Chondrocyte (in vitro differentiated cells): ENCODE data around the gene ZNF160. TPM values are rescaled to one million over a fixed set of nuclear protein-coding genes. Genes with fewer than 3 reads are reported as not detected.

Experiments used
- DNase-seq: peaks from one replicate; pipeline ENCODE4 v3.0.0; 2021; ENCODE audit warnings: mixed read lengths, low spot score
- H3K27ac Mint-ChIP-seq: one replicate; pipeline ENCODE4 v1.8.0; 2021; ENCODE audit warnings: mild to moderate bottlenecking, moderate library complexity, mixed read lengths; ENCODE audit not compliant: unreplicated experiment
- H3K27me3 Mint-ChIP-seq: 2 replicates; pipeline ENCODE4 v1.8.0; 2021; ENCODE audit warnings: low read depth, mixed read lengths
- H3K36me3 Mint-ChIP-seq: 2 replicates; pipeline ENCODE4 v1.8.0; 2021; ENCODE audit warnings: low read depth, mixed read lengths
- H3K4me1 Mint-ChIP-seq: 2 replicates; pipeline ENCODE4 v1.8.0; 2021; ENCODE audit warnings: low read depth, mild to moderate bottlenecking, mixed read lengths
- H3K4me3 Mint-ChIP-seq: one replicate; pipeline ENCODE4 v1.8.0; 2021; ENCODE audit warnings: mild to moderate bottlenecking, moderate library complexity, mixed read lengths; ENCODE audit not compliant: unreplicated experiment
- H3K9me3 Mint-ChIP-seq: 2 replicates; pipeline ENCODE4 v1.8.0; 2021; ENCODE audit warnings: low read depth, mixed read lengths
- total RNA-seq: library from RNA; stranded (reverse); gene quantifications from 3 replicates; pipeline ENCODE4 v1.2.1, GENCODE V29; 2021
- TF ChIP-seq, protein P1 (sequence below): fragments of 200-600 bp; sonication (generic); IDR thresholded peaks from 2 replicates; pipeline ENCODE4 v1.5.0; 2021; ENCODE audit warnings: antibody characterized with exemption, mild to moderate bottlenecking, moderate library complexity

Gene ZNF160
- total RNA-seq, 1 donor from 2014 or later = 23.6 TPM

DNA sequence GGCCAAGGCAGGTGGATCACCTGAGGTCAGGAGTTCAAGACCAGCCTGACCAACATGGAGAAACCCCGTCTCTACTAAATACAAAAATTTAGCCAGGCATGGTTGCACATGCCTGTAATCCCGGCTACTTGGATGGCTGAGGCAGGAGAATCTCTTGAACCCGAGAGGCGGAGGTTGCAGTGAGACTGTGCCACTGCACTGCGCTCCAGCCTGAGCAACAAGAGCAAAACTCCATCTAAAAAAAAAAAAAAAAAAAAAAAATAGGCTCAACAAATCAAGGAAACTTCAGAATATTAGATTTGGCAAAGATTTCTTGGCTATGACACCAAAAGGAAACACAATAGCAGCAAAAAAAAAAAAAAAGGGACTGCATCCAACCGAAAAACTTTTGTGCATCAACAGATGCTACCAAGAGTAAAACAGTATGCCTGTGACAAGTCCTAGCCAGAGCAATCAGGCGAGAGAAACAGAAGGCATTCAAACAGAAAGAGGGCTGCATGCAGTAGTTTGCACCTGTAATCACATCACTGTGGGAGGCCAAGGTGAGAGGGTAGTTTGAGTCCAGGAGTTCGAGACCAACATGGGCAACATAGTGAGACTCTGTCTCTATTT is 23.8 kb downstream of the ZNF160 start:
- TF ChIP-seq, protein P1, sequence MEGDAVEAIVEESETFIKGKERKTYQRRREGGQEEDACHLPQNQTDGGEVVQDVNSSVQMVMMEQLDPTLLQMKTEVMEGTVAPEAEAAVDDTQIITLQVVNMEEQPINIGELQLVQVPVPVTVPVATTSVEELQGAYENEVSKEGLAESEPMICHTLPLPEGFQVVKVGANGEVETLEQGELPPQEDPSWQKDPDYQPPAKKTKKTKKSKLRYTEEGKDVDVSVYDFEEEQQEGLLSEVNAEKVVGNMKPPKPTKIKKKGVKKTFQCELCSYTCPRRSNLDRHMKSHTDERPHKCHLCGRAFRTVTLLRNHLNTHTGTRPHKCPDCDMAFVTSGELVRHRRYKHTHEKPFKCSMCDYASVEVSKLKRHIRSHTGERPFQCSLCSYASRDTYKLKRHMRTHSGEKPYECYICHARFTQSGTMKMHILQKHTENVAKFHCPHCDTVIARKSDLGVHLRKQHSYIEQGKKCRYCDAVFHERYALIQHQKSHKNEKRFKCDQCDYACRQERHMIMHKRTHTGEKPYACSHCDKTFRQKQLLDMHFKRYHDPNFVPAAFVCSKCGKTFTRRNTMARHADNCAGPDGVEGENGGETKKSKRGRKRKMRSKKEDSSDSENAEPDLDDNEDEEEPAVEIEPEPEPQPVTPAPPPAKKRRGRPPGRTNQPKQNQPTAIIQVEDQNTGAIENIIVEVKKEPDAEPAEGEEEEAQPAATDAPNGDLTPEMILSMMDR = no peak
- H3K36me3 Mint-ChIP-seq = peaks cover 61% of the 10 kb centered on the region
- H3K27ac Mint-ChIP-seq = no peak overlapping the region
- no peak overlapping the region for H3K4me3 Mint-ChIP-seq
- H3K4me1 Mint-ChIP-seq = peaks cover 3% of the 10 kb centered on the region
- peaks cover 18% of the 10 kb centered on the region for H3K9me3 Mint-ChIP-seq
- H3K27me3 Mint-ChIP-seq = no peaks in the 10 kb centered on the region
- no peak for DNase-seq

DNA sequence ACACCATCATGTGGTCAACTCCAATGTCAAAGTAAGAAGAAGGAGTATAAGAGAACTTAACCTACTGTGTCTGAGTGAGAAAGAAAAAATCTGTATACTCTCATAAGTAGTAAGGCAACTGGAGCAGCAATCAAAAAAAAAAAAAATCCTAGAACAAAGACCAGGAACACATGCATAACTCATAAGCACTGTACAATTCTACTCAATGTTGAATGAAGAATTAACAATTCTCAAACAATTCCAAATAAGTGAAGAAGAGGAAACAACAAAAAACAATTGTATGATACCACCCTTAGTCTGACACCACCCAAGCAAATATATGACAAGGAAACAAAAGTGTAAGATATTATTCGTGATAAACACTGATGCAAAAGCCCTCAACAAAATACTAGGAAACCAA is 24.6 kb downstream of the ZNF160 start:
- peaks cover 60% of the 10 kb centered on the region for H3K36me3 Mint-ChIP-seq
- TF ChIP-seq, protein P1 = no peak
- peaks cover 3% of the 10 kb centered on the region for H3K4me1 Mint-ChIP-seq
- H3K4me3 Mint-ChIP-seq = no peak overlapping the region
- no peak for DNase-seq
- no peak overlapping the region for H3K27ac Mint-ChIP-seq
- peaks cover 20% of the 10 kb centered on the region for H3K9me3 Mint-ChIP-seq
- H3K27me3 Mint-ChIP-seq = no peaks in the 10 kb centered on the region

DNA sequence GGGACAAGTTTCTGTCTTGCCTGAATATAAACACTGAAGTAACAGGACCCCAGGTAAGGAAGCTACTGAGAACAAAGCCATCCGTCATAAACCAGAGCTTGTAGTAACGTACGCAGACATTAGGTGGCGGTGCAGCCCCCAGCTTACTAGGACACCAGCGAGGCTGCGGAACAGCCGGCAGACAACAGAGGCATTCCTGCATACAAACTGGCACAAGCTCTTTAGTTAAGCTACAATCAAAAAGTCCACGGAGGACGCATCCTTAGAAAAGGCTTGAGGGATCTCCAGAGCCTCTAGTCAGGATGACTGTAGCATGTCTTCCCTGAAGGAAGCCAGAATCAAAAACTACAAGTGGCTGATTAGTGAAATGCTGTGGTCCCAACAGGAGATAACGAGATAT is 26.2 kb downstream of the ZNF160 start:
- no peaks in the 10 kb centered on the region for H3K27me3 Mint-ChIP-seq
- peaks cover 3% of the 10 kb centered on the region for H3K4me1 Mint-ChIP-seq
- no peak for DNase-seq
- TF ChIP-seq, protein P1 = peak; percentile 77
- H3K4me3 Mint-ChIP-seq = no peak overlapping the region
- H3K9me3 Mint-ChIP-seq = peaks cover 19% of the 10 kb centered on the region
- peaks cover 66% of the 10 kb centered on the region for H3K36me3 Mint-ChIP-seq
- H3K27ac Mint-ChIP-seq = no peak overlapping the region

DNA sequence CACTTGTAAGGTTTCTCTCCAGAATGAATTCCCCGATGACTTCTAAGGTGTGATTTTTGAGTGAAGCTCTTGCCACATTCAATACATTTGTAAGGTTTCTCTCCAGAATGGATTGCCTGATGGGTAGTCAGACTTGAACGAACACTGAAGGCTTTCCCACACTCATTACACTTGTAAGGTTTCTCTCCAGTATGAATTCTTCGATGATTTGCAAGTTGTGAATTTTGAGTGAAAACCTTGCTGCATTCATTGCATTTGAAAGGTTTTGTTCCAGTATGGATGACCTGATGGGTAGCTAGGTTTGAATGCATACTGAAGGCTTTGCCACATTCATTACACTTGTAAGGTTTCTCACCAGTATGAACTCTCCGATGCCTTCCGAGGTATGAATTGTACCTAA is 34.4 kb downstream of the ZNF160 start:
- H3K27ac Mint-ChIP-seq = no peak overlapping the region
- H3K27me3 Mint-ChIP-seq = no peaks in the 10 kb centered on the region
- H3K4me3 Mint-ChIP-seq = no peak overlapping the region
- H3K4me1 Mint-ChIP-seq = no peaks in the 10 kb centered on the region
- TF ChIP-seq, protein P1 = no peak
- peaks cover 43% of the 10 kb centered on the region for H3K9me3 Mint-ChIP-seq
- DNase-seq = no peak
- peaks cover 57% of the 10 kb centered on the region for H3K36me3 Mint-ChIP-seq

DNA sequence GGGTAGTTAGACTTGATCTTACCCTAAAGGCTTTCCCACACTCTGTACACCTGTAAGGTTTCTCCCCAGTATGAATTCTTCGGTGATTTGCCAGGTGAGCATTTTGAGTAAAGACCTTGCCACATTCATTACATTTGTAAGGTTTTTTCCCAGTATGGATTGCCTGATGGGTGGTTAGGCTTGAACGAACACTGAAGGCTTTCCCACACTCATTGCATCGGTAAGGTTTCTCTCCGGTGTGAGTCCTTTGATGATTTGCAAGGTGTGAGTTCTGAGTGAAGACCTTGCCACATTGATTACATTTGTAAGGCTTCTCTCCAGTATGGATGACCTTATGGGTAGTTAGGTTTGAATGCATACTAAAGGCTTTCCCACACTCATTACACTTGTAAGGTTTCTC is 35.0 kb downstream of the ZNF160 start:
- H3K9me3 Mint-ChIP-seq = peaks cover 49% of the 10 kb centered on the region
- no peak overlapping the region for H3K4me3 Mint-ChIP-seq
- no peaks in the 10 kb centered on the region for H3K27me3 Mint-ChIP-seq
- DNase-seq = no peak
- TF ChIP-seq, protein P1 = no peak
- no peaks in the 10 kb centered on the region for H3K4me1 Mint-ChIP-seq
- peaks cover 54% of the 10 kb centered on the region for H3K36me3 Mint-ChIP-seq
- no peak overlapping the region for H3K27ac Mint-ChIP-seq
